Kidney (tissue), 14 donors: ENCODE data around the gene CD52. TPM values are rescaled to one million over a fixed set of nuclear protein-coding genes. Genes with fewer than 3 reads are reported as not detected.

Source experiments
- DNase-seq, 5 donors: peaks; one replicate each; pipeline ENCODE4 v3.0.0-alpha.2; 2013 to 2020
- FAIRE-seq: peaks from 2 replicates; lab custom pipeline; 2012; peaks lifted over from hg19 to GRCh38; lab: Jason Lieb, UNC
- H3K27ac ChIP-seq, 2 donors: one replicate each; pipeline ENCODE4 v1.7.0; 2013; ENCODE audit warnings: low read depth in 2 of 2, low read length in 2 of 2, inconsistent platforms in 1 of 2
- H3K27me3 ChIP-seq: one replicate; pipeline ENCODE4 v1.7.1; 2013; ENCODE audit warnings: low read length, inconsistent platforms; ENCODE audit not compliant: control insufficient read depth, insufficient read depth
- H3K36me3 ChIP-seq, 3 donors: one replicate each; pipeline versions ENCODE4 v1.7.0 to v1.7.1; 2013; ENCODE audit warnings: low read length in 3 of 3, control low read depth in 1 of 3, inconsistent platforms in 1 of 3; ENCODE audit not compliant: insufficient read depth in 3 of 3, control insufficient read depth in 2 of 3
- H3K4me1 ChIP-seq, 3 donors: one replicate each; pipeline versions ENCODE4 v1.7.0 to v1.7.1; 2013; ENCODE audit warnings: low read length in 3 of 3, inconsistent platforms in 1 of 3, low read depth in 1 of 3; ENCODE audit not compliant: control insufficient read depth in 2 of 3, insufficient read depth in 2 of 3
- H3K4me3 ChIP-seq, 3 donors: one replicate each; pipeline versions ENCODE4 v1.7.0 to v1.8.1; 2013; ENCODE audit warnings: low read length in 3 of 3, control low read depth in 1 of 3, inconsistent platforms in 1 of 3
- H3K9ac ChIP-seq, 3 donors: one replicate each; pipeline versions ENCODE4 v1.7.0 to v1.7.1; 2013; ENCODE audit warnings: low read length in 3 of 3, control low read depth in 1 of 3, inconsistent platforms in 1 of 3
- H3K9me3 ChIP-seq, 3 donors: one replicate each; pipeline versions ENCODE4 v1.7.0 to v1.7.1; 2013; ENCODE audit warnings: low read length in 3 of 3, control low read depth in 1 of 3, inconsistent platforms in 1 of 3; ENCODE audit not compliant: control insufficient read depth in 2 of 3, insufficient read depth in 1 of 3
- CTCF ChIP-seq: IDR thresholded peaks from 3 replicates; pipeline ENCODE4 v1.5.1; 2012; ENCODE audit warnings: mild to moderate bottlenecking, moderate library complexity, borderline replicate concordance; ENCODE audit not compliant: insufficient read depth; ENCODE audit errors: extremely low read depth
- intact Hi-C: fragments of 100-400 bp; cut with DNase I; formaldehyde crosslinking; loops from one replicate; pipeline ENCODE4 v1.11.1; 2022
- polyA plus RNA-seq: library from polyadenylated mRNA; stranded (reverse); fragments of 350-450 nt; fragmentation: Illumina TruSeq; extraction: RNeasy Lipid Tissue Mini Kit (QIAGEN cat#74804); gene quantifications from one replicate; pipeline ENCODE4 v1.2.3, GENCODE V29; 2014; ENCODE audit warnings: low read depth, low replicate concordance; ENCODE audit not compliant: insufficient read depth
- total RNA-seq: library from RNA; stranded (reverse); fragmentation: NEBNext Ultra II Directional; extraction: Animal tissue kit (Norgen Biotek cat#: 25700); gene quantifications from one replicate; pipeline ENCODE4 v1.2.1, GENCODE V29; 2021
- donor health status: control.
- donor health status: control.
- donor health status: control.
- donor health status: control.
- donor health status: control.
- donor health status: DM: yes; HTN: yes; CAD: no.
- donor health status: Normal renal cell carcinoma (clear cell type).

CD52 gene
- total and polyA plus RNA-seq, 2 donors from 2014 or later: 13.2 to 30.8 TPM

- Histone ChIP-seq H3K36me3 (peaks cover 0 to 2% (median 0%) of the 10 kb centered on the region in 3 donors), H3K9me3 (no peaks in the 10 kb centered on the region), H3K4me1 (peaks cover 9 to 39% (median 35%) of the 10 kb centered on the region in 3 donors), H3K27ac (peak overlapping the region; percentile 79 to 83), H3K9ac (peak overlapping the region; percentile 47 to 82 (median 62)), H3K27me3 (no peaks in the 10 kb centered on the region), H3K4me3 (peak overlapping the region; percentile 56 to 73 (median 62))
- intact Hi-C loops: no loop called here
- no peak for FAIRE-seq
- DNase-seq: peak in 1 of 5 donors; percentile 60
- TF ChIP-seq CTCF: no peak
These were observed 38.9 kb upstream of the CD52 start for GRCh38 chr1:26278724-26279455.

- intact Hi-C loops: no loop called here
- Histone ChIP-seq H3K27ac (peak within 1 kb of the TSS; percentile 83 to 84), H3K36me3 (peaks cover 0 to 2% (median 0%) of the 10 kb centered on the region in 3 donors), H3K9ac (peak within 1 kb of the TSS; percentile 47 to 82 (median 62)), H3K4me3 (peak within 1 kb of the TSS; percentile 56 to 73 (median 62)), H3K4me1 (peaks cover 9 to 39% (median 35%) of the 10 kb centered on the region in 3 donors), H3K27me3 (no peaks in the 10 kb centered on the region), H3K9me3 (no peaks in the 10 kb centered on the region)
- DNase-seq (peak; percentile 84 to 96 (median 91)), FAIRE-seq (no peak)
- TF ChIP-seq CTCF: no peak
These were observed 38.1 kb upstream of the CD52 start, which contains the start of gene SH3BGRL3 for GRCh38 chr1:26279456-26280332. SH3BGRL3 (plus strand) TSS chr1:26280086; CDS start chr1:26280156, 70 bp downstream.

GRCh38 chr1:26280333-26281042, 37.3 kb upstream of the CD52 start:
- H3K4me1 ChIP-seq: peaks cover 9 to 37% (median 35%) of the 10 kb centered on the region in 3 donors
- H3K36me3 ChIP-seq: peaks cover 0 to 2% (median 0%) of the 10 kb centered on the region in 3 donors
- intact Hi-C loops: no loop called here
- no peaks in the 10 kb centered on the region for H3K27me3 ChIP-seq
- DNase-seq (peak in 2 of 5 donors; percentile 76 to 82), FAIRE-seq (no peak)
- peak overlapping the region; percentile 83 to 84 for H3K27ac ChIP-seq
- H3K9me3 ChIP-seq: no peaks in the 10 kb centered on the region
- peak overlapping the region in 1 of 3 donors; percentile 82 for H3K9ac ChIP-seq
- H3K4me3 ChIP-seq: peak overlapping the region; percentile 34 to 73 (median 47)
- no peak for TF ChIP-seq CTCF
